Upper lobe of right lung (tissue), 1 donor: ENCODE data around the gene SYT1. TPM values are rescaled to one million over a fixed set of nuclear protein-coding genes. Genes with fewer than 3 reads are reported as not detected.
"Not testable (repeated sequence)": the region's sequence is repeated elsewhere in the genome, so short reads cannot be mapped to it uniquely, and the experiment has no call there.

ENCODE experiments used
- ATAC-seq: fragments of 200-7000 bp; cut with Tn5 transposase; one replicate; pipeline ENCODE4 v1.9.1; 2020; ENCODE audit warnings: mild to moderate bottlenecking, moderate library complexity
- DNase-seq: peaks from one replicate; pipeline ENCODE4 v3.0.0-alpha.2; 2020
- H3K27ac ChIP-seq: fragments of 200-600 bp; one replicate; pipeline ENCODE4 v1.8.0; 2022
- H3K27me3 ChIP-seq: fragments of 200-600 bp; one replicate; pipeline ENCODE4 v1.8.0; 2022; ENCODE audit warnings: mild to moderate bottlenecking
- H3K36me3 ChIP-seq: fragments of 200-600 bp; one replicate; pipeline ENCODE4 v1.8.0; 2022
- H3K4me1 ChIP-seq: fragments of 200-600 bp; one replicate; pipeline ENCODE4 v1.8.0; 2022
- H3K4me3 ChIP-seq: fragments of 200-600 bp; one replicate; pipeline ENCODE4 v1.8.0; 2022; ENCODE audit warnings: mild to moderate bottlenecking
- H3K9me3 ChIP-seq: fragments of 200-600 bp; one replicate; pipeline ENCODE4 v1.8.0; 2022
- intact Hi-C: fragments of 100-400 bp; cut with DNase I; formaldehyde crosslinking; loops from one replicate; pipeline ENCODE4 v1.11.0; 2022
- total RNA-seq: library from RNA; stranded (reverse); fragmentation: NEBNext Ultra II Directional; extraction: Animal tissue kit (Norgen Biotek cat#: 25700); gene quantifications from one replicate; pipeline ENCODE4 v1.2.1, GENCODE V29; 2021
- TF ChIP-seq, protein P1 (sequence below): fragments of 200-600 bp; IDR thresholded peaks from one replicate; pipeline ENCODE4 v1.8.0; 2022; ENCODE audit warnings: antibody characterized with exemption
- donor health status: DM: no; HTN: yes; CAD: no; lungs with severe emphysema.

The SYT1 gene
- total RNA-seq, 1 donor from 2014 or later: 0.58 TPM

DNA sequence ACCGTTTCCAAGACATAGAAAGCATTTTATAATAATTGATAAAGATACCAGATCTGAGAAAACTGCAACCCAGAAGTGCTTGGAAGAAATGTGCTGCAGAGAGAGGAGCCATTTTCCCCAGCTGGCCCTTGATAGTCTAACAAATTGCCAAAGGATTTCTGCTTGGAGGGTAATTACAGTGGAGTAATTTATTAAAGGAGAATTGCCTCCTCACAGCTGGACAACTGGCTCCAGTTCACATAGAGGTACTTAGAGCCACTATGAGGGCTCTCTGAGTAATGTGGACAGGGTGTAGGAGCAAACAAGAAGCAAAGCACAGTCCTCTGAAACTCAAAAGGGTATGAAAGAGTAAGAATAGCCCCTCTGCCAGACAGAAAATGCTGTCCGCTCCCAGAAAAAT is 335.6 kb downstream of the SYT1 start:
- TF ChIP-seq, protein P1, sequence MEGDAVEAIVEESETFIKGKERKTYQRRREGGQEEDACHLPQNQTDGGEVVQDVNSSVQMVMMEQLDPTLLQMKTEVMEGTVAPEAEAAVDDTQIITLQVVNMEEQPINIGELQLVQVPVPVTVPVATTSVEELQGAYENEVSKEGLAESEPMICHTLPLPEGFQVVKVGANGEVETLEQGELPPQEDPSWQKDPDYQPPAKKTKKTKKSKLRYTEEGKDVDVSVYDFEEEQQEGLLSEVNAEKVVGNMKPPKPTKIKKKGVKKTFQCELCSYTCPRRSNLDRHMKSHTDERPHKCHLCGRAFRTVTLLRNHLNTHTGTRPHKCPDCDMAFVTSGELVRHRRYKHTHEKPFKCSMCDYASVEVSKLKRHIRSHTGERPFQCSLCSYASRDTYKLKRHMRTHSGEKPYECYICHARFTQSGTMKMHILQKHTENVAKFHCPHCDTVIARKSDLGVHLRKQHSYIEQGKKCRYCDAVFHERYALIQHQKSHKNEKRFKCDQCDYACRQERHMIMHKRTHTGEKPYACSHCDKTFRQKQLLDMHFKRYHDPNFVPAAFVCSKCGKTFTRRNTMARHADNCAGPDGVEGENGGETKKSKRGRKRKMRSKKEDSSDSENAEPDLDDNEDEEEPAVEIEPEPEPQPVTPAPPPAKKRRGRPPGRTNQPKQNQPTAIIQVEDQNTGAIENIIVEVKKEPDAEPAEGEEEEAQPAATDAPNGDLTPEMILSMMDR: no peak
- Histone ChIP-seq H3K4me3 (no peak overlapping the region), H3K27ac (no peak overlapping the region), H3K9me3 (no peaks in the 10 kb centered on the region), H3K4me1 (no peaks in the 10 kb centered on the region), H3K36me3 (no peaks in the 10 kb centered on the region), H3K27me3 (no peaks in the 10 kb centered on the region)
- ATAC-seq: no peak
- intact Hi-C loops: no loop called here
- DNase-seq: no peak

DNA sequence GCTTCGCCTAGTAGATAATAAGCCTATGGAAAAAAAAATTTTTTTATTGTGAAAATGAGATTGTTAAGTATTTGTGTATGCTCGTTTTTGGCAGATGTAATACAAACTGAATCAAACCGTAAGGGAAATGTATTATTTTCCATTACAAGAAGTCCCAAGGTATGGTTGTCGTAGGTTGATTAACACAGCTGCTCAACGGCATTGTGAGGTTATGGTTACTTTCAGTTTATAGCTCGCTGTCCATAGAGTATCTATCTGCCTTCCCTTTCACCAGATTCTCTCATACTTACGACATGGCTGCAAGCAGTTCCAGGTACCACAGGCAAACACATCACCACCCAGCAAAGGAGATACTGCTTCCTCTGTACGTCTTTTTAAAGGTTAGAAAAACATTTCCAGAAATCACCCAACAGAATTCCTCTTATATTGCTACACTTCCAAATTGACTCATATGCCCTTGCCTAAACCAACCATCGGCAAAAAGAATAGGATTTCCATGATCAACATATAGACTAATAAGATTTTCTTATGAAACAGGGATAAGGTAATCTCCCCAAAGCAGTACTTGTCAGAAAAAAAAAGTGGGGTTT is 338.6 kb downstream of the SYT1 start:
- TF ChIP-seq, protein P1: no peak
- Histone ChIP-seq H3K9me3 (no peaks in the 10 kb centered on the region), H3K4me1 (no peaks in the 10 kb centered on the region), H3K27me3 (no peaks in the 10 kb centered on the region), H3K4me3 (no peak overlapping the region), H3K36me3 (no peaks in the 10 kb centered on the region), H3K27ac (no peak overlapping the region)
- intact Hi-C loops: no loop called here
- no peak for DNase-seq
- ATAC-seq: no peak

DNA sequence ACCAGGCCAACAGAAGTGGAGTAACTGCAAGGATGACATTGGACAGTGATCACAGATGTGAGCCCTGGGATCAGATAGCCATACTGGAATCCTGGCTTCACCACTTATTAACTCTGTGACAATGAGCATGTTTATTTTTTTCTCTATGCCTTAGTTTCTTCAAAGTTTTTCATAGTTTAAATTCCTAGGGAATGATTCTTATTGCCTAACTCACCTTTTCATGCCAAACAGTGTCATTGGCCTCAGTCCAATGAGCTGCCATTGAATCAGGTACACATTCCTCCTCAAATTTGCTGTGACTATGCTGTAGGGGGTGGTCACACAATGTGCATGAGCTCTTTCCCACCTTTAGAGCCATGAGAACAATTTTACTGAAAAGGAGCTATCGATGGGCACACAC is 342.3 kb downstream of the SYT1 start:
- Histone ChIP-seq H3K36me3 (no peaks in the 10 kb centered on the region), H3K4me3 (no peak overlapping the region), H3K27ac (no peak overlapping the region), H3K4me1 (no peaks in the 10 kb centered on the region), H3K9me3 (no peaks in the 10 kb centered on the region), H3K27me3 (no peaks in the 10 kb centered on the region)
- DNase-seq (no peak), ATAC-seq (no peak)
- intact Hi-C loops: no loop called here
- TF ChIP-seq, protein P1: no peak

DNA sequence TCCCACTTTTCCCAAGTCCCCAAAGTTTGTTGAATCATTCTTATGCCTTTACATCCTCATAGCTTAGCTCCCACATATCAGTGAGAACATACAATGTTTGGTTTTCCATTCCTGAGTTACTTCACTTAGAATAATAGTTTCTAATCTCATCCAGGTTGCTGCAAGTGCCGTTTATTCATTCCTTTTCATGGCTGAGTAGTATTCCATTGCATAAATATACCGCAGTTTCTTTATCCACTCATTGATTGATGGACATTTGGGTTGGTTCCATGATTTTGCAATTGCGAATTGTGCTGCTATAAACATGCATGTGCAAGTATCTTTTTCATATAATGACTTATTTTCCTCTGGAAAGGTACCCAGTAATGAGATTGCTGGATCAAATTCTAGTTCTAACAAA is 345.8 kb downstream of the SYT1 start:
- ATAC-seq, intact Hi-C loops, H3K9me3 ChIP-seq, H3K27ac ChIP-seq, H3K36me3 ChIP-seq, H3K4me1 ChIP-seq, H3K27me3 ChIP-seq, H3K4me3 ChIP-seq, DNase-seq: not testable (repeated sequence)

DNA sequence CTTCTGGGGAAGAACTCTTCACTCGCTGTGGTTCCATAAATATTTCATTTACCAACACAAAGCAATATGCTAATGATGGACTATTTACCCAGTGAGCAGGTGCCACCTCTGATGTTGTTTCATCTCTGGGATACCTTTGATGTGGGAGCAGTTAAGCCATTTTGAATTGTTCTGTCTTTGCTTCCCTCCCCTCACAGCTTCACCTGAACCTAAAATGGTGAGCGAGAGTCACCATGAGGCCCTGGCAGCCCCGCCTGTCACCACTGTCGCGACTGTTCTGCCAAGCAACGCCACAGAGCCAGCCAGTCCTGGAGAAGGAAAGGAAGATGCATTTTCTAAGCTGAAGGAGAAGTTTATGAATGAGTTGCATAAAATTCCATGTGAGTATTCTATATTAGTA is 352.7 kb downstream of the SYT1 start:
- Histone ChIP-seq H3K36me3 (no peaks in the 10 kb centered on the region), H3K9me3 (peaks cover 4% of the 10 kb centered on the region), H3K27me3 (no peaks in the 10 kb centered on the region), H3K4me1 (no peaks in the 10 kb centered on the region), H3K4me3 (no peak overlapping the region), H3K27ac (no peak overlapping the region)
- ATAC-seq: no peak
- DNase-seq: no peak
- intact Hi-C loops: no loop called here
- TF ChIP-seq, protein P1: no peak

DNA sequence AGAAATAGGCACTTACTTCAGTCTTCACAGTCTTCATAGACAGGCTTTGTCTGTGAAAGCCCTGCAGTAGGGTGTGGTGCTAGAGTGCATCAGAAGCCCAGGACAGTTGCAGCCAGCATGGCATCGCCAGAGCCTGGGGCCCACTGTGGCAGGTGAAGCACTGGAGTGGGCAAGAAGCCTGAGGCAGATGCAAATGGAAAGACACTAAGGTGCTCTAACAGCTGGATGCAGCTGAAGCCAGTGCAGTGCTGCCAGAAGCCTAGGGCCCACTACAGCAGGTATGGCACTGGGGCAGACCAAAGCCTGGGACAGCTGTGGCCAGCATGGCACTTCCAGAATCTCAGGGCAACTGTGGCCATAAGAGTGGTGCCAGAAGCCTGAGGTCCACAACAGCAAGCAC is 358.6 kb downstream of the SYT1 start:
- Histone ChIP-seq H3K27ac (no peak overlapping the region), H3K36me3 (no peaks in the 10 kb centered on the region), H3K27me3 (no peaks in the 10 kb centered on the region), H3K9me3 (peaks cover 4% of the 10 kb centered on the region), H3K4me1 (no peaks in the 10 kb centered on the region), H3K4me3 (no peak overlapping the region)
- TF ChIP-seq, protein P1: no peak
- no peak for DNase-seq
- intact Hi-C loops: no loop called here
- peak; percentile 26 for ATAC-seq
